GM12865 (cell line): ENCODE data around the gene NCAM1.
"Not testable (repeated sequence)": the region's sequence is repeated elsewhere in the genome, so short reads cannot be mapped to it uniquely, and the experiment has no call there.

Source experiments
- DNase-seq: peaks from one replicate; pipeline ENCODE4 v3.0.0; 2010; ENCODE audit warnings: low read depth
- H3K4me3 ChIP-seq: 2 replicates; pipeline ENCODE4 v1.5.1; 2011; ENCODE audit warnings: mild to moderate bottlenecking, low read depth, low read length, control low read depth
- TF ChIP-seq, protein P1 (sequence below): IDR thresholded peaks from 2 replicates; pipeline ENCODE4 v1.5.1; 2011; ENCODE audit warnings: low read length, control low read depth, low read depth, inconsistent platforms; ENCODE audit not compliant: insufficient read depth; ENCODE audit errors: missing control alignments

NCAM1 gene

DNA sequence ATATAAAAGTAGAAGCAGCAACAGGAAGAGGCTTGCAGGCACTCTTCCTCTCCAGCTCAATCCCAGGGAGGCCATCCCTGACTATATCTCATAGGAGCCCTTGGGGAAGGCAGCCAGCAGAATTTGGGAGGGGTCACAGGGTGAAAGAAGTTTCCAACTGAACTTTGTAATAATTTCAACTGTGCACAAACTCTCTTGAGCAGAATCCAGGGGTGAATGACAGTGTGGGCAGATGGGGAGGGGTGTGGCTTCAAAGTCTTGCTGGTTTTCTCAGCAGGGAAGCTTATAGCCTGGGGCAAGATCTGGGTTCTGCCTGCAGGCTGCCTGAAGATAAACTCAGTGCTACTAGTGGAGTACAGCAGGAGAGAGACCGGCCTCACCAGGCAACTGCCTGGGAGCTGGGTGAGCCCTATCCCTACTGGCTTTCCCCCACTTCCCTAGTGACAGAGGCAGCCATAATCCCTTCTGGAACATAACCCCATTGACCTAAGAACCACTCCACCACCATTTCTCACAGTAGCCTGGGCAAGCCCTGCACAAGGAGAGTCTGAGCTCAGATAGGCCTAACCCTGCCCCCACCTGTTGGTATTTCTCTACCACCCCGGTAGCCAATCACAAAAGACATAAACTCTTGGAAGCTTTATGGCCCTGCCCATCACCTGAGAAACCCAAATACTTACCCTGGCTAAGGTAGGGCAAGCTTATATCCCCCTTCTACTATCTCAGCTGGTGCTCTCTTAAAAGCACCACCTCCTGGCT is 335.4 kb downstream of the NCAM1 start:
- H3K4me3 ChIP-seq = no peak overlapping the region
- TF ChIP-seq, protein P1, sequence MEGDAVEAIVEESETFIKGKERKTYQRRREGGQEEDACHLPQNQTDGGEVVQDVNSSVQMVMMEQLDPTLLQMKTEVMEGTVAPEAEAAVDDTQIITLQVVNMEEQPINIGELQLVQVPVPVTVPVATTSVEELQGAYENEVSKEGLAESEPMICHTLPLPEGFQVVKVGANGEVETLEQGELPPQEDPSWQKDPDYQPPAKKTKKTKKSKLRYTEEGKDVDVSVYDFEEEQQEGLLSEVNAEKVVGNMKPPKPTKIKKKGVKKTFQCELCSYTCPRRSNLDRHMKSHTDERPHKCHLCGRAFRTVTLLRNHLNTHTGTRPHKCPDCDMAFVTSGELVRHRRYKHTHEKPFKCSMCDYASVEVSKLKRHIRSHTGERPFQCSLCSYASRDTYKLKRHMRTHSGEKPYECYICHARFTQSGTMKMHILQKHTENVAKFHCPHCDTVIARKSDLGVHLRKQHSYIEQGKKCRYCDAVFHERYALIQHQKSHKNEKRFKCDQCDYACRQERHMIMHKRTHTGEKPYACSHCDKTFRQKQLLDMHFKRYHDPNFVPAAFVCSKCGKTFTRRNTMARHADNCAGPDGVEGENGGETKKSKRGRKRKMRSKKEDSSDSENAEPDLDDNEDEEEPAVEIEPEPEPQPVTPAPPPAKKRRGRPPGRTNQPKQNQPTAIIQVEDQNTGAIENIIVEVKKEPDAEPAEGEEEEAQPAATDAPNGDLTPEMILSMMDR = no peak
- no peak for DNase-seq

DNA sequence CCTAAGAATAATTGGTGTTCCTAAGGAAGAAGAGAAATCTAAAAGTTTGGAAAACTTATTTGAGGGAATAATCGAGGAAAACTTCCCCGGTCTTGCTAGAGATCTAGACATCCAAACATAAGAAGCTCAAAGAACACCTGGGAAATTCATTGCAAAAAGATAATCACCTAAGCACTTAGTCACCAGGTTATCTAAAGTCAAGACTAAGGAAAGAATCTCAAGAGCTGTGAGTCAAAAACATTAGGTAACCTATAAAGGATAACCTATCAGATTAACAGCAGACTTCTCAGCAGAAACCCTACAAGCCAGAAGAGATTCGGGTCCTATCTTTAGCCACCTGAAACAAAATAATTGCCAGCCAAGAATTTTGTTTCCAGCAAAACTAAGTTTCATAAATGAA is 337.3 kb downstream of the NCAM1 start:
- DNase-seq = not testable (repeated sequence)

DNA sequence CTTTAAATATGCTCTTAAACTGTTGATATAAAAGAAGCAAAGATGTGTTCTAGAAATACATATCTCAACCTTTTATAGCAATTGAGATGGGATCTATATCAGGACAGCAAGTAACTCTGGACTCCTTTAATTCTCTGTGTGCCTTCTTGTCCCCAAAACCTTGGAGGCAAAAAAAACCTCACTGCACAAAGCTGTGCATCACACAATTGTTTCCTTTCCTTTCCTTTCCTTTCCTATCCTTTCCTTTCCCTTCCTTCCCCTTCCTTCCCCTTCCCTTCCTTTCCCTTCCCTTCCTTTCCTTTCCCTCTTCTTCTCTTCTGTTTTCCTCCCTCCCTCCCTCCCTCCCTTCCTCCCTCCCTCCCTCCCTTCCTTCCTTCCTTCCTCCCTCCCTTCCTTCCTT is 343.7 kb downstream of the NCAM1 start:
- no peak for DNase-seq
- TF ChIP-seq, protein P1 = no peak
- no peak overlapping the region for H3K4me3 ChIP-seq

More for the DNA sequence above, 337.3 kb downstream of the NCAM1 start:
- H3K4me3 ChIP-seq = not testable (repeated sequence)

DNA sequence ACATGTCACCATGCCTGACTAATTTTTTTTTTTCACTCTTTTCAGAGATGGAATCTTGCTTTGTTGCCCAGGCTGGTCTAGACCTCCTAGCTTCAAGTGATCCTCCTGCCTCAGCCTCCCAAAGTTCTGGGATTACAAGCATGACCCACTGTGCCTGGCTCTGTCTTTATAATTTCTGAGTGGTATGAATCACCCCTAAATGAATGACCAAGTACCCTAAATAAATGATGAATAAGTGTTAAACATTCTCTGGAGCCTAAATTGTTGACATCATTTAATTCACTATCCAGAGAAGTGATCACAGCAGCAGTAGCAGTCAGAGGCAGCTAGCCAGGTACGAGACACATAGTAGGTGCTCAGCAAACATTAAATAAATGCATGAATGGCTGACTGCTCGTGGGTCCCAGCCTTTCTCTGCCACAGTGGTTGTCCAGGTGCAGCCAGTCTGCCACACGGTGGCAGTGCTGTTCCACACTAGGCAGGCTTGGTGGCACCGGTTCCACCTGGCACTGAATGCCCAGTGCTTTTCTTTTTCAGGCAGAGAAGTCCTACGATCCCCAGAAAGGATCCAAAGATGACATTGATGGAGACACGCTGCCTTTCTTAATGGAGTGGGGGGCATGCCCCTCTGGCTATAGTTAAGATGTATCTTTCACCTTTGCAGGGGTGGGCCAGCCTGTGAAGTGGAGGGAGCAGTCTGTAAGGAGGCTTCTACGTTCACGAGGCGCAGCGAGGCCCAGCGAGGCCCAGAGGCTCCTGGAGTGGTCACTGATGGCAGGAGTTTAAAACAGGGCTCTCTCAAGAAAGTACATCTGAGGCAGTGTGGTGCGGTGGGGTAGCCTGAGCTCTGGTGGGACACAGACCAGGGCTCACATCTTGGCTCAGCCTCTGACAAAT is 344.5 kb downstream of the NCAM1 start:
- TF ChIP-seq, protein P1 = peak; percentile 96
- H3K4me3 ChIP-seq = no peak overlapping the region
- DNase-seq = peak; percentile 73

DNA sequence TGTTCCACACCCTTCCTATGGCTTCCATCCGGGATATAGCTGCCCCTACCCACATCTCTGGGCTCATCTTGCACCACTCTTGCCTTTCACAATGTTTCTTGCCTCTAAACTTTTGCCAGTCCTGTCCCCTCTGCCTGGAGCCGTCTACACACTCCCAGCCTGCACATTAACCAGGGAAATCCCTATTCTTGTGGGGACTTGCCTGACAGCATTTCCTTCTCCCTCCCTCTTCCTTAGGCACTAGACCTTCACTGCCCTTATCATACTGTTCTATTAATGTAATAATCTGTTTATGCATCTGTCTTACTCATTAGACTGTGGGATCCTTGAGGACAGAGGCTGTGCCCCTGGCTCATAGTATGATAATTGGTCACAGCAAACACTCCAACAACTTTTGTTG is 347.4 kb downstream of the NCAM1 start:
- TF ChIP-seq, protein P1 = no peak
- no peak overlapping the region for H3K4me3 ChIP-seq
- DNase-seq = no peak

DNA sequence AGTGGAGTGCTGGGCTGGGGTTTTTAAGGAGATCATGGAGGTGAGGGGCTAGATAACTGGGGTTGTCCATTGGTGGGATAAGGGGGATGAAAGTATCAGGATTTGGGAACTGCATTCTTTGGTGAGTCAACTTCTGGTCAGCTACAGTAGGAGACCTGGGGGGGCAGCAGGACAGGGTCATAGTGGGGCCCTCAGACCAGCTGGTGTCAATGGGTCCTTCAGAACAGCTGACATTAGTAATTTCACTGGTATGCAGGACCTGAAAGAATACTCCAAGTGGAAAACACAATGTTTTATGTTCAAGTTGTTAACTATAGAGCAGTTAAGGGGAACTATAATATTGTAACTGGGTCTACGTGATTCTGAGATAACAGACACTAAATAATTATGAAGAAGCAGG is 350.3 kb downstream of the NCAM1 start:
- TF ChIP-seq, protein P1 = no peak
- no peak overlapping the region for H3K4me3 ChIP-seq
- DNase-seq = no peak

DNA sequence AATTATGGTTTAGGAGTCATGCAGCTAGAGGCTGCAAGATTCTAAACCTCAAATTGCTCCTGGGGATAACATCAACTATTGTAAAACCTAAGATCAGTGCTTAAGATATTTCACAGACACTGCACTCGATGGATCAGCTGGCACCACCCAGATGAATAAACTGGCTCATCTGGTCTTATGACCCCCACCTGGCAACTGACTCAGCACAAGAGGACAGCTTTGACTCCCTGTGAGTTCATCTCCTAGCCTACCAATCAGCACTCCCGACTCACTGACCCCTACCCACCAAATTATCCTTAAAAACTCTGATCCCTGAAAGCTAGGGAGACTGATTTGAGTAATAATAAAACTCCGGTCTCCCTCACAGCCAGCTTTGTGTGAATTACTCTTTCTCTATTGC is 352.4 kb downstream of the NCAM1 start:
- H3K4me3 ChIP-seq = peak overlapping the region; percentile 89

More for the DNA sequence above, 352.4 kb downstream of the NCAM1 start:
- DNase-seq = no peak
- TF ChIP-seq, protein P1 = no peak
